ENCODE measurements around the gene SEMA3E.

DNA sequence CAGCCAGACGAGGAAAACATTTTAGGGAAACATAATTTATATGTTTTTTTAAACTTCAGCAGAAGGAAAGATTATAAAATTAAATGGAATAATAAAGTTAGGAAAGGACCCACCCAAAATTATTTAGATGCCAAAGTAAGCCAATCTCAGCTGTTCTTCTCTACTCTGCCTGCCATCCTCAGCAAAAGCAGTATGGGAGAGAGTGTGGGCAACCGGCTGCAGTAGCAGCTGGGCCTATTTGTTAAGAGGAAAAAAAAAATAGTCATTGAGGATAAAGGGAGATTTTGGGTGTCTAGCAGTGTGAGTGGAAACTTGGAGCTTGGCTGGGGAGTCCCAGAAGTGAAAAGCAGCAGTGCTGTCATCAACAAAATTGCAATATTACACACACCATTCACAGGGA is 15.4 kb downstream of the SEMA3E start:
- TF ChIP-seq, protein P1, sequence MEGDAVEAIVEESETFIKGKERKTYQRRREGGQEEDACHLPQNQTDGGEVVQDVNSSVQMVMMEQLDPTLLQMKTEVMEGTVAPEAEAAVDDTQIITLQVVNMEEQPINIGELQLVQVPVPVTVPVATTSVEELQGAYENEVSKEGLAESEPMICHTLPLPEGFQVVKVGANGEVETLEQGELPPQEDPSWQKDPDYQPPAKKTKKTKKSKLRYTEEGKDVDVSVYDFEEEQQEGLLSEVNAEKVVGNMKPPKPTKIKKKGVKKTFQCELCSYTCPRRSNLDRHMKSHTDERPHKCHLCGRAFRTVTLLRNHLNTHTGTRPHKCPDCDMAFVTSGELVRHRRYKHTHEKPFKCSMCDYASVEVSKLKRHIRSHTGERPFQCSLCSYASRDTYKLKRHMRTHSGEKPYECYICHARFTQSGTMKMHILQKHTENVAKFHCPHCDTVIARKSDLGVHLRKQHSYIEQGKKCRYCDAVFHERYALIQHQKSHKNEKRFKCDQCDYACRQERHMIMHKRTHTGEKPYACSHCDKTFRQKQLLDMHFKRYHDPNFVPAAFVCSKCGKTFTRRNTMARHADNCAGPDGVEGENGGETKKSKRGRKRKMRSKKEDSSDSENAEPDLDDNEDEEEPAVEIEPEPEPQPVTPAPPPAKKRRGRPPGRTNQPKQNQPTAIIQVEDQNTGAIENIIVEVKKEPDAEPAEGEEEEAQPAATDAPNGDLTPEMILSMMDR (conservative IDR thresholded peaks at IDR 0.05; ENCODE audit: low read depth, low read length) = no peak
- no peak for TF ChIP-seq EZH2phosphoT487 (IDR thresholded peaks at IDR 0.05; ENCODE audit: borderline replicate concordance, low read length)

All from PC-3 (cell line).